Activated naive CD4-positive, alpha-beta T cell (primary cell): ENCODE results near the gene LHX5.
"Not testable (repeated sequence)": the region's sequence is repeated elsewhere in the genome, so short reads cannot be mapped to it uniquely, and the experiment has no call there.

Experiments
- DNase-seq, 4 experiments: peaks; one replicate each; lab custom pipeline; 2025; lab: John Stamatoyannopoulos, UW

The LHX5 gene

GRCh38 chr12:113471619-113472171 lies at the start of gene LHX5:
Gene LHX5, minus strand, starts transcription at chr12:113471871. Its CDS starts 373 bp downstream, at chr12:113471498.
- no peak for DNase-seq

- no peak for DNase-seq
Observed at GRCh38 chr12:113519464-113520307, 48.0 kb upstream of the LHX5 start.

- no peak for DNase-seq
Observed at GRCh38 chr12:113515082-113515856, 43.6 kb upstream of the LHX5 start.

- no peak for DNase-seq
Observed at GRCh38 chr12:113514602-113515001, 42.9 kb upstream of the LHX5 start.

- DNase-seq, result no peak
Observed at GRCh38 chr12:113512568-113512967, 40.9 kb upstream of the LHX5 start.

GRCh38 chr12:113506867-113507266 lies 35.2 kb upstream of the LHX5 start:
- no peak for DNase-seq

GRCh38 chr12:113505941-113506340 lies 34.3 kb upstream of the LHX5 start:
- DNase-seq, result no peak

GRCh38 chr12:113504917-113505316 lies 33.2 kb upstream of the LHX5 start:
- no peak for DNase-seq

- DNase-seq, result no peak
Observed at GRCh38 chr12:113500782-113501311, 29.2 kb upstream of the LHX5 start.

GRCh38 chr12:113500306-113500675 lies 28.6 kb upstream of the LHX5 start:
- no peak for DNase-seq

- DNase-seq, result no peak
Observed at GRCh38 chr12:113498490-113498889, 26.8 kb upstream of the LHX5 start.

- DNase-seq, result no peak
Observed at GRCh38 chr12:113497693-113498092, 26.0 kb upstream of the LHX5 start.

- DNase-seq, result not testable (repeated sequence)
Observed at GRCh38 chr12:113495941-113496340, 24.3 kb upstream of the LHX5 start.

GRCh38 chr12:113488322-113488721 lies 16.7 kb upstream of the LHX5 start:
- no peak for DNase-seq

- DNase-seq, result no peak
Observed at GRCh38 chr12:113486722-113487121, 15.1 kb upstream of the LHX5 start.

GRCh38 chr12:113485330-113485729 lies 13.7 kb upstream of the LHX5 start:
- no peak for DNase-seq

- DNase-seq, result no peak
Observed at GRCh38 chr12:113482334-113482733, 10.7 kb upstream of the LHX5 start.

- no peak for DNase-seq
Observed at GRCh38 chr12:113480336-113480971, 8.8 kb upstream of the LHX5 start.

GRCh38 chr12:113479590-113480335 lies 8.1 kb upstream of the LHX5 start:
- peak in 3 of 4 experiments; percentile 15 to 16 (median 16) for DNase-seq

- DNase-seq, result no peak
Observed at GRCh38 chr12:113479216-113479589, 7.5 kb upstream of the LHX5 start.

- no peak for DNase-seq
Observed at GRCh38 chr12:113478351-113479011, 6.8 kb upstream of the LHX5 start.
